OCI-LY7 (cell line): Measurements from ENCODE around the gene CYP39A1. TPM values are rescaled to one million over a fixed set of nuclear protein-coding genes. Genes with fewer than 3 reads are reported as not detected.

ENCODE experiments used
- BruUV-seq: library from RNA; stranded (reverse); fragments of 400-500 nt; replicated peaks from 2 replicates; lab custom pipeline; 2021; lab: Mats Ljungman, UMichigan
- CTCF ChIA-PET: fragments of 300-600 bp; sonication (Branson Sonifier 250); formaldehyde crosslinking; loops from one replicate; lab custom pipeline; 2022; ENCODE audit warnings: antibody characterized with exemption; ENCODE audit not compliant: unreplicated experiment; lab: Charles Lee
- POLR2A ChIA-PET: fragments of 300-600 bp; sonication (Branson Sonifier 250); formaldehyde crosslinking; loops from one replicate; lab custom pipeline; 2022; ENCODE audit warnings: antibody characterized with exemption; lab: Charles Lee
- DNase-seq: peaks from one replicate; pipeline ENCODE4 v3.0.0-alpha.2; 2015; ENCODE audit warnings: low spot score
- H2AFZ ChIP-seq: fragments of 200-600 bp; sonication (generic), shearing (Covaris generic); 2 replicates; pipeline ENCODE4 v1.6.1; 2014; ENCODE audit warnings: mild to moderate bottlenecking, antibody characterized with exemption, low read length, moderate library complexity
- H3K27ac ChIP-seq: fragments of 200-600 bp; sonication (generic); 2 replicates; pipeline ENCODE4 v1.5.1; 2014; ENCODE audit warnings: mixed run types, low read depth, mild to moderate bottlenecking, moderate library complexity, low read length, inconsistent platforms; ENCODE audit not compliant: poor library complexity, severe bottlenecking
- H3K36me3 ChIP-seq: fragments of 200-600 bp; sonication (generic); 2 replicates; pipeline ENCODE4 v1.6.1; 2014; ENCODE audit warnings: mild to moderate bottlenecking, antibody characterized with exemption, low read length, moderate library complexity, mixed read lengths; ENCODE audit not compliant: insufficient read depth
- H3K4me1 ChIP-seq: fragments of 200-600 bp; sonication (generic); 2 replicates; pipeline ENCODE4 v1.5.1; 2014; ENCODE audit warnings: mild to moderate bottlenecking, low read length; ENCODE audit not compliant: insufficient read depth, poor library complexity, severe bottlenecking
- H3K4me2 ChIP-seq: fragments of 200-600 bp; sonication (generic); 2 replicates; pipeline ENCODE4 v1.6.1; 2014; ENCODE audit warnings: mild to moderate bottlenecking, low read length
- H3K4me3 ChIP-seq: fragments of 200-600 bp; sonication (generic); 2 replicates; pipeline ENCODE4 v1.5.1; 2014; ENCODE audit warnings: mild to moderate bottlenecking, low read depth, low read length; ENCODE audit not compliant: poor library complexity, severe bottlenecking
- H3K79me2 ChIP-seq: fragments of 200-600 bp; sonication (generic); 2 replicates; pipeline ENCODE4 v1.6.1; 2016; ENCODE audit warnings: low read depth, mild to moderate bottlenecking, low read length, moderate library complexity, mixed read lengths; ENCODE audit not compliant: insufficient read depth
- H3K9me2 ChIP-seq: fragments of 200-600 bp; sonication (generic); 2 replicates; pipeline ENCODE4 v1.6.1; 2016; ENCODE audit warnings: mild to moderate bottlenecking, low read length, mixed read lengths; ENCODE audit not compliant: insufficient read depth
- H3K9me3 ChIP-seq: fragments of 200-600 bp; sonication (generic); 2 replicates; pipeline ENCODE4 v1.6.1; 2014; ENCODE audit warnings: mild to moderate bottlenecking, mixed run types, low read length, mixed read lengths
- H4K20me1 ChIP-seq: fragments of 200-600 bp; sonication (generic); 2 replicates; pipeline ENCODE4 v1.6.1; 2014; ENCODE audit warnings: mild to moderate bottlenecking, antibody characterized with exemption, low read length, moderate library complexity, mixed read lengths; ENCODE audit not compliant: insufficient read depth
- CTCF ChIP-seq: fragments of 200-600 bp; sonication (generic); conservative IDR thresholded peaks from 2 replicates; pipeline ENCODE4 v1.5.1; 2014; ENCODE audit warnings: mild to moderate bottlenecking, antibody characterized with exemption, low read length, moderate library complexity, mixed read lengths
- EZH2phosphoT487 ChIP-seq: fragments of 200-600 bp; sonication (generic); IDR thresholded peaks from 2 replicates; pipeline ENCODE4 v1.6.1; 2018; ENCODE audit warnings: low read depth, borderline replicate concordance, mild to moderate bottlenecking, mixed run types, antibody characterized with exemption, low read length, moderate library complexity, mixed read lengths
- intact Hi-C: fragments of 100-400 bp; cut with micrococcal nuclease; formaldehyde crosslinking; loops from one replicate; pipeline ENCODE4 v1.10.0; 2022; ENCODE audit not compliant: unreplicated experiment
- total RNA-seq, 2 experiments: library from RNA; depleted of rRNA in 1 of 2; stranded (reverse); fragments of >200 nt in 1 of 2; shearing (Covaris generic) in 1 of 2; gene quantifications; 2 replicates each; pipeline ENCODE4 v1.2.3, GENCODE V29; 2014 to 2022

Gene CYP39A1
- total RNA-seq, 2 experiments from 2014 or later, result 13.4 to 24.5 TPM

GRCh38 chr6:46509063-46509462 lies 143.6 kb downstream of the CYP39A1 start:
- Histone ChIP-seq H3K4me1 (no peaks in the 10 kb centered on the region), H3K4me3 (no peak overlapping the region), H4K20me1 (no peaks in the 10 kb centered on the region), H3K4me2 (no peak overlapping the region), H3K36me3 (no peaks in the 10 kb centered on the region), H2AFZ (no peak overlapping the region), H3K9me2 (no peaks in the 10 kb centered on the region), H3K79me2 (no peaks in the 10 kb centered on the region), H3K27ac (no peak overlapping the region), H3K9me3 (no peaks in the 10 kb centered on the region)
- ChIA-PET CTCF (interaction anchor here (0.6 kb wide), 1 partner anchor 8 kb away, joined by 3 read pairs; no protein-coding TSS in a partner anchor), POLR2A (interaction anchor here (1.4 kb wide), 1 partner anchor 18 kb away, joined by 3 read pairs; no protein-coding TSS in a partner anchor)
- BruUV-seq, result no TSS peak
- no peak for TF ChIP-seq EZH2phosphoT487
- no peak for TF ChIP-seq CTCF
- intact Hi-C loops, result no loop called here
- no peak for DNase-seq

DNA sequence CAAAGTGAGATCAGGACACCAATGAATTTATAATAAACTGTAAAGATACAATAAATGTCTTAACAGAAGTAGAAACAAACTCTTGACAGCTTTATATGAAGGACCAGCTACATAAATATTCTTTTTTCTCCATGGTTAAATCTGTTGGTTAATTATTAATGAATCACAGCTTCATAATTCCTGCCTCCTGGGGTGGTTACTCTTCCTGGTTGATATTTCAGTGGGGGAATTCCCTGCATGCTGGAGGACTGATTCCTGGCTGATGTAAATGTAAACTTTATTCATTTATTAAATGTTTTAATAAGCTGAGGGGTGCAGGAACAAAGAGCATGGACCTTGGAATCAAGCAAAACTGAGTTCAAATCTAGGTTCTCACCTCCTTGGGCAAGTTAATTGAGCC lies 145.2 kb downstream of the CYP39A1 start:
- intact Hi-C loops, result no loop called here
- no peaks in the 10 kb centered on the region for H3K36me3 ChIP-seq
- no peak for TF ChIP-seq CTCF
- no peak for TF ChIP-seq EZH2phosphoT487
- no peak overlapping the region for H3K27ac ChIP-seq
- no peaks in the 10 kb centered on the region for H3K9me2 ChIP-seq
- no peak overlapping the region for H3K4me3 ChIP-seq
- H3K4me2 ChIP-seq, result no peak overlapping the region
- no peaks in the 10 kb centered on the region for H3K9me3 ChIP-seq
- H3K79me2 ChIP-seq, result no peaks in the 10 kb centered on the region
- DNase-seq, result no peak
- no peaks in the 10 kb centered on the region for H4K20me1 ChIP-seq
- ChIA-PET POLR2A (interaction anchor here (1.1 kb wide), 1 partner anchor 23 kb away, joined by 3 read pairs; no protein-coding TSS in a partner anchor), CTCF (no interaction called here)
- no TSS peak for BruUV-seq
- H2AFZ ChIP-seq, result no peak overlapping the region
- no peaks in the 10 kb centered on the region for H3K4me1 ChIP-seq

GRCh38 chr6:46505693-46506512 lies 146.7 kb downstream of the CYP39A1 start:
- Histone ChIP-seq H3K79me2 (no peaks in the 10 kb centered on the region), H3K9me3 (no peaks in the 10 kb centered on the region), H3K27ac (no peak overlapping the region), H2AFZ (no peak overlapping the region), H3K4me1 (no peaks in the 10 kb centered on the region), H3K9me2 (no peaks in the 10 kb centered on the region), H3K4me3 (no peak overlapping the region), H4K20me1 (no peaks in the 10 kb centered on the region), H3K36me3 (no peaks in the 10 kb centered on the region), H3K4me2 (no peak overlapping the region)
- intact Hi-C loops, result no loop called here
- DNase-seq, result no peak
- ChIA-PET CTCF (no interaction called here), POLR2A (interaction anchor here (1.1 kb wide), 1 partner anchor 57 kb away, joined by 3 read pairs; no protein-coding TSS in a partner anchor)
- no TSS peak for BruUV-seq
- no peak for TF ChIP-seq CTCF
- no peak for TF ChIP-seq EZH2phosphoT487
